ENCODE results near the gene AFAP1. TPM values are rescaled to one million over a fixed set of nuclear protein-coding genes. Genes with fewer than 3 reads are reported as not detected.

The AFAP1 gene
- total and polyA plus RNA-seq, 2 of the 4 experiments (the other 2 are of a cell fraction): 48.2 to 80.9 TPM

- TF ChIP-seq, protein P1, sequence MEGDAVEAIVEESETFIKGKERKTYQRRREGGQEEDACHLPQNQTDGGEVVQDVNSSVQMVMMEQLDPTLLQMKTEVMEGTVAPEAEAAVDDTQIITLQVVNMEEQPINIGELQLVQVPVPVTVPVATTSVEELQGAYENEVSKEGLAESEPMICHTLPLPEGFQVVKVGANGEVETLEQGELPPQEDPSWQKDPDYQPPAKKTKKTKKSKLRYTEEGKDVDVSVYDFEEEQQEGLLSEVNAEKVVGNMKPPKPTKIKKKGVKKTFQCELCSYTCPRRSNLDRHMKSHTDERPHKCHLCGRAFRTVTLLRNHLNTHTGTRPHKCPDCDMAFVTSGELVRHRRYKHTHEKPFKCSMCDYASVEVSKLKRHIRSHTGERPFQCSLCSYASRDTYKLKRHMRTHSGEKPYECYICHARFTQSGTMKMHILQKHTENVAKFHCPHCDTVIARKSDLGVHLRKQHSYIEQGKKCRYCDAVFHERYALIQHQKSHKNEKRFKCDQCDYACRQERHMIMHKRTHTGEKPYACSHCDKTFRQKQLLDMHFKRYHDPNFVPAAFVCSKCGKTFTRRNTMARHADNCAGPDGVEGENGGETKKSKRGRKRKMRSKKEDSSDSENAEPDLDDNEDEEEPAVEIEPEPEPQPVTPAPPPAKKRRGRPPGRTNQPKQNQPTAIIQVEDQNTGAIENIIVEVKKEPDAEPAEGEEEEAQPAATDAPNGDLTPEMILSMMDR (conservative IDR thresholded peaks at IDR 0.05; ENCODE audit: low read depth, low read length): no peak
- peak; percentile 95 for TF ChIP-seq CEBPB (IDR thresholded peaks at IDR 0.05; ENCODE audit: low read depth, low read length)
Observed at GRCh38 chr4:7805533-7806337, 133.9 kb downstream of the AFAP1 start (continued).

All from IMR-90 (cell line).